ENCODE results near the gene SNAI3. TPM values are rescaled to one million over a fixed set of nuclear protein-coding genes. Genes with fewer than 3 reads are reported as not detected.

The SNAI3 gene
- total RNA-seq, 2 donors from 2014 or later = 1.0 to 1.6 TPM

DNA sequence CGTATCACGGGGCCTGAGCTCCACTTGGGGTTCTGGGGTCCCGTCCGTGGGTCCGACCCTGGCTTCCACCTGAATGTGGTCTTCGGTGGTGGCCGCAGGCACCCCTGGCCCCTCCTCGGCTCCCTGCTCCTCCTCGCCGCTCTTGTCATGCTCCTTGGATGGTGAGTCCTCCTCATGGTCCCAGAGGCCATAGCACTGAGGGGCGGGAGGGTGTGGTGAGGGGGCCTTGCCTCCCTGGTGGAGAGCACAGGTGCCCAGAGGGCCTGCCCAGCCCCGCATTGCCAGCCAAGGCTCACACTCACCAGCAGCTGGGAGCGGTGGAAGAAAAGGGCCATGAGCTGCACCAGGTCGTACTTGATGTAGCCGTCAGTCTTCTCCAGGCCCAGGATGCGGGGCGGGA lies 34.9 kb upstream of the SNAI3 start:
- Histone ChIP-seq H3K27ac (no peak overlapping the region), H3K27me3 (no peaks in the 10 kb centered on the region), H3K4me1 (no peaks in the 10 kb centered on the region), H3K4me3 (no peak overlapping the region), H3K36me3 (peaks cover 85% of the 10 kb centered on the region), H3K9me3 (no peaks in the 10 kb centered on the region)
- TF ChIP-seq, protein P1, sequence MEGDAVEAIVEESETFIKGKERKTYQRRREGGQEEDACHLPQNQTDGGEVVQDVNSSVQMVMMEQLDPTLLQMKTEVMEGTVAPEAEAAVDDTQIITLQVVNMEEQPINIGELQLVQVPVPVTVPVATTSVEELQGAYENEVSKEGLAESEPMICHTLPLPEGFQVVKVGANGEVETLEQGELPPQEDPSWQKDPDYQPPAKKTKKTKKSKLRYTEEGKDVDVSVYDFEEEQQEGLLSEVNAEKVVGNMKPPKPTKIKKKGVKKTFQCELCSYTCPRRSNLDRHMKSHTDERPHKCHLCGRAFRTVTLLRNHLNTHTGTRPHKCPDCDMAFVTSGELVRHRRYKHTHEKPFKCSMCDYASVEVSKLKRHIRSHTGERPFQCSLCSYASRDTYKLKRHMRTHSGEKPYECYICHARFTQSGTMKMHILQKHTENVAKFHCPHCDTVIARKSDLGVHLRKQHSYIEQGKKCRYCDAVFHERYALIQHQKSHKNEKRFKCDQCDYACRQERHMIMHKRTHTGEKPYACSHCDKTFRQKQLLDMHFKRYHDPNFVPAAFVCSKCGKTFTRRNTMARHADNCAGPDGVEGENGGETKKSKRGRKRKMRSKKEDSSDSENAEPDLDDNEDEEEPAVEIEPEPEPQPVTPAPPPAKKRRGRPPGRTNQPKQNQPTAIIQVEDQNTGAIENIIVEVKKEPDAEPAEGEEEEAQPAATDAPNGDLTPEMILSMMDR (IDR thresholded peaks at IDR 0.05) = no peak
- no peak for DNase-seq (ENCODE audit: low spot score)

DNA sequence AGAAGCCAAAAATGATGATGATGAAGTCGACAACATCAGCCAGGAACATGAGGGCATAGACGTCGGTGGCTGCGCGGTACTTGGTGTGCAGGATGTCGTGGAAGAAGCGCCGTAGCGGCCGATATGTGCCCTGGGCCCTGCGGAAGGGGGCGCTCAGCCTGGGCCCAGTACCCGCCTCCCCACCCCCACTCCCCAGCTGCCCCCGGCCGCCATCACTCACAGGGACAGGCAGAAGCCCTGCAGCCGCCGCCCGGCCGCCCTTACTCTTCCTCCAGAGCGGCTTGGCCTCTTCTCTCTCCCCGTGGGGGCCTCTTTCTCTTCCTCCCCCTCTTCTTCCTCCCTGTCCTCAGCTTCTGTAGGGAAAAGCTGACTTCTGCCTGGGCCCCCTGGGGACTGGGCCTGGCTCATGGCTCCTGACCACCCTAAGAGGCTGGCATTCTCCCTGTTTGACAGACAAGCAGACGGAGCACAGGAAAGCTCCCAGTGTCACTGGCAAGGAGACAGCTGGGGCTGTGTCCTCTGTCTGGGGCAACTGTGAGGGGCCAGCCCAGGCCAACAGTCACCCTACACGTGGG lies 34.2 kb upstream of the SNAI3 start:
- peaks cover 85% of the 10 kb centered on the region for H3K36me3 ChIP-seq
- no peak overlapping the region for H3K27ac ChIP-seq
- H3K27me3 ChIP-seq = no peaks in the 10 kb centered on the region
- H3K9me3 ChIP-seq = no peaks in the 10 kb centered on the region
- no peaks in the 10 kb centered on the region for H3K4me1 ChIP-seq
- DNase-seq (ENCODE audit: low spot score) = no peak
- TF ChIP-seq, protein P1 (IDR thresholded peaks at IDR 0.05) = no peak
- no peak overlapping the region for H3K4me3 ChIP-seq

DNA sequence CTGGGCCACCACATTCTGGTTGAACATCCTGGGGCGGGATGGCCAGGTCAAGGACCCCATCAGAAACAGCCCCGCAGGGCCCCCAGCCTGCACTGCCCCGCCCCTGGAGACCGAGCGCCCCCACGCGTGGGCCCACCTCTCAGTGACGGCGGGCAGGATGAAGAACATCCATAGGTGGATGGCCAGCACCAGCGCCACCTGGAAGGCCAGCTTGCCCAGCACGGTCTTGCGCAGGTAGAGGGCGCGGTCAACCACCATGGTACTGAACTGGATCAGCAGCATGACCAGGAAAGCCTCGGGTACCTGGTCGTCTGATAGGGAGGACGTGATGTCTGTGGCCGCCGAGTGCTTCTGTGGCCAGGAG lies 33.6 kb upstream of the SNAI3 start:
- TF ChIP-seq, protein P1 (IDR thresholded peaks at IDR 0.05) = no peak

DNA sequence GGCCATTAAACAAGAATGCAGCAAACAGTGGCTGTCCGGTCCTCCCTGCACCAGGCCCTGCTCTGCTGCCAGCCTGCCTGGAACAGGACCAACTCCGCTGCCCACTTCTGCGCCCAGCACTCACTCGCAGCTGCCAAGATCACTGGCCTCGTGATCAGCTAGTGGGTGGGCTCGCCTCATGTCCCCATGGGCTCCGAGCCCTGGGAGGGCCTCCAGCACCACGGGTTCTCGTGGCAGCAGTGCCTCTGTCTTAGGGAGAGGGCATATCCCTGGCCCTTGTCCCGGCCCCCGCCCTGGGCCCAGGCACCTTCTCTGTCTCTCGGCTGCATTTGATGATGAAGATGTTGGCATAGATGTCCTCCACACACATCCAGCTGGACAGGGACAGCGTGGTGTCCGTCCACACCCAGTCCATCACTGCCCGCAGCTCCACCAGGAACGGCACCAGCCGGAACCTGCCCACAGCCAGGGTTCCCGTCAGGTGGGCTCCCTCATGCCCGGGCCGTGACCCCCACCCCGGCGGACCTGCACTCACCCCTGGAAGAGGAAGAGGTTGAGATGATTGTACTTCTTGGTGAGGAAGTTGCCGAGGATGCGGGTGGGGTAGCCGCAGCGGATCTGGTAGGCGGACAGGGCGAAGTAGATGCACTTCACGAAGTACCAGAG lies 33.1 kb upstream of the SNAI3 start:
- Histone ChIP-seq H3K27me3 (no peaks in the 10 kb centered on the region), H3K27ac (peak overlapping the region in 1 of 2 donors; percentile 31), H3K4me3 (no peak overlapping the region), H3K4me1 (no peaks in the 10 kb centered on the region), H3K36me3 (peaks cover 85% of the 10 kb centered on the region), H3K9me3 (no peaks in the 10 kb centered on the region)
- no peak for DNase-seq (ENCODE audit: low spot score)
- TF ChIP-seq, protein P1 (IDR thresholded peaks at IDR 0.05) = no peak

More for the DNA sequence above, 33.6 kb upstream of the SNAI3 start:
- Histone ChIP-seq H3K36me3 (peaks cover 85% of the 10 kb centered on the region), H3K9me3 (no peaks in the 10 kb centered on the region), H3K4me3 (no peak overlapping the region), H3K27ac (peak overlapping the region in 1 of 2 donors; percentile 31), H3K4me1 (no peaks in the 10 kb centered on the region), H3K27me3 (no peaks in the 10 kb centered on the region)
- DNase-seq (ENCODE audit: low spot score) = no peak

DNA sequence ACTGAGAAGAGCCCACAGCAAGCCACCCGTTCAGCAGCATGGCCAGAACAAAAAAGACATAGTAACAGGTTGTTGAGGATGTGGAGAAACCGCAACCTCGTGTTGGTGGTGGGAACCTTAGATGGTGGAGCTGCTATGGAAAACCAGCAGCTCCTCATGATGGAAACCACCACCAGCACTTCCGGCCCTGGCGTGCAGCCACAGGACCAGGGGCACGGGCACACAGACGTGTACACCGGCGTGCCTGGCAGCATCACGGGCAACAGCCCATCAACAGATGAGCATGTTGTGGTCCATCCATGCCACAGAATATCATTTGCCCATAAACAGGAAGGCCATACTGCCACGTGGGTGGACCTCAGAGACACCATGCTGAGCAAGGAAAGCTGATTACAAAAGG lies 31.9 kb upstream of the SNAI3 start:
- Histone ChIP-seq H3K4me1 (no peaks in the 10 kb centered on the region), H3K36me3 (peaks cover 86% of the 10 kb centered on the region), H3K27me3 (no peaks in the 10 kb centered on the region), H3K4me3 (no peak overlapping the region), H3K9me3 (no peaks in the 10 kb centered on the region), H3K27ac (no peak overlapping the region)
- TF ChIP-seq, protein P1 (IDR thresholded peaks at IDR 0.05) = no peak
- DNase-seq (ENCODE audit: low spot score) = no peak

DNA sequence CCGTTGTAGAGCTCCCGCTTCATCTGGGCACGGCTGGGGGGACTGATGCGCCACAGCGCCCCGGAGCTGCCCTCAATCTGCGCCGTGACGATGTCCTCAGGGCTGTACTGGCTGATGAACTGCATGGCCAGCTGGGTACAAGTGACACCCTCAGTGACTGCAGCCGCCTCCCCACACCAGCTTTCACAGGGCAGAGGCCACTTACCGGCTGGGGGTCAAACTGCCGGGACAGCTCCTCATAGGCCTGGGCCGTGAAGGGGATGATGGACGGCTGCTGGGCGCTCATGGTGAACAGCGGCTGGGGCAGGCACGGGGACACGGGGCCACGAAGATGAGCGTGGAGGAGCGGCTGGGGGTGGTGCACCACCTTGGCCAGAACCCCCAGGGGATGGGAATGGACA lies 30.3 kb upstream of the SNAI3 start:
- Histone ChIP-seq H3K27ac (no peak overlapping the region), H3K4me1 (no peaks in the 10 kb centered on the region), H3K36me3 (peaks cover 71% of the 10 kb centered on the region), H3K27me3 (no peaks in the 10 kb centered on the region), H3K4me3 (no peak overlapping the region), H3K9me3 (no peaks in the 10 kb centered on the region)
- no peak for DNase-seq (ENCODE audit: low spot score)
- TF ChIP-seq, protein P1 (IDR thresholded peaks at IDR 0.05) = no peak
